Measurements from ENCODE around the gene AEBP2. TPM values are rescaled to one million over a fixed set of nuclear protein-coding genes. Genes with fewer than 3 reads are reported as not detected.

AEBP2 gene
- total and polyA plus RNA-seq, 2 of the 8 experiments (the other 6 are each of a cell fraction or from before 2014, with no cell fraction given) = 13.6 to 61.4 TPM

DNA sequence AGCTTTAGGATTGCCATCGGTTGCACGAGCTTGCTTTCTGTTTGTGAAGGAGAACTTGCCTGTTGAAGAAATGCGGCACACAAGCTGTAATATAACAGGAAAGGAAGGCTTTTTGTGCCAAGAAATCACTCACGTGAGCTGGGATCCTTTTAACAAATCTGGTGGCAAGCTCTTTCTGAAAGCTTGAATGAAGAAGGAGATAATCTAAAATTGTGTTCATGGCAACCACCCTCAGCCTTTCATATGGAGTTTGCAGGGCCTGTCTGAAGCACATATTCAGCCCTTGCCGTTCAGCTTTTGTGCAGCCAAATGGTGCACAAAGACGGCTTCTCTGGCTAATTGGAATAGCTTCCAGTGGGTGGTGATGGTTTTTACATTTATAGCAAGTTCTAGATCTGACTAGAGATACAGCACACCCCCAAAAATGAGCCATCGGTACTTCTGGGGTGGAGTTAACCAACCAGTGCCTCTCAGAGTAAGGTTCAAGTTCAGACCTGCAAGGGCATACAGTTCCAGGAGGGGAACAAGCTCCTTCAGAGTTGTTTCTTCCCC lies 107.4 kb downstream of the AEBP2 start:
- H3K79me2 ChIP-seq (ENCODE audit: control insufficient read depth in 1 of 2, insufficient read depth in 2 of 2, low read length in 2 of 2) = no peaks in the 10 kb centered on the region
- H2BK120ac ChIP-seq (replicated peaks; ENCODE audit: low read depth, low read length) = no peak overlapping the region
- no peak overlapping the region for H4K8ac ChIP-seq (ENCODE audit: extremely low read depth, insufficient read depth, low read length)
- no peak overlapping the region for H3K4me2 ChIP-seq (ENCODE audit: insufficient read depth in 1 of 2, low read depth in 2 of 2, low read length in 2 of 2)
- POLR2A ChIA-PET (ENCODE audit: partially characterized antibody) = interaction anchor here (0.8 to 1.7 kb wide), 4 partner anchors 10 to 165 kb away, joined by 3 to 8 read pairs (median 5); no protein-coding TSS in a partner anchor
- 86% methylated on average over 7 of the region's 7 CpGs; no CpG with 5 or more reads in 1 of the 2 experiments for WGBS, 2 experiments (ENCODE audit: extremely low coverage in 1 of 2, insufficient coverage in 1 of 2, insufficient read length in 1 of 2, insufficient replicate concordance in 2 of 2, low coverage in 1 of 2, low lambda C conversion rate in 2 of 2, missing lambda C conversion rate in 1 of 2)
- no peaks in the 10 kb centered on the region; a peak in 1 of 8 replicates for H3K36me3 ChIP-seq (ENCODE audit: control insufficient read depth in 2 of 4, insufficient read depth in 4 of 4, low read length in 3 of 4)
- H3K4ac ChIP-seq (replicated peaks; ENCODE audit: insufficient read length, low read depth, low read length) = no peak overlapping the region
- no peak overlapping the region for H3K18ac ChIP-seq (ENCODE audit: extremely low read depth, low read length)
- H4K91ac ChIP-seq (replicated peaks; ENCODE audit: insufficient read length, low read length) = no peak overlapping the region
- H3K4me1 ChIP-seq (replicated peaks in 1 of 4; ENCODE audit: control insufficient read depth in 3 of 4, insufficient read depth in 4 of 4, low read length in 3 of 4) = no peaks in the 10 kb centered on the region
- H3K14ac ChIP-seq (ENCODE audit: insufficient read length) = no peak overlapping the region
- no peak overlapping the region for H3K56ac ChIP-seq (replicated peaks; ENCODE audit: insufficient read length, low read depth, low read length)
- H3K27me3 ChIP-seq (replicated peaks in 1 of 4; ENCODE audit: control insufficient read depth in 3 of 4, extremely low read depth in 1 of 4, insufficient read depth in 3 of 4, low read length in 3 of 4) = no peaks in the 10 kb centered on the region
- no peak overlapping the region for H3K23ac ChIP-seq (ENCODE audit: insufficient read length)
- DNase-seq (ENCODE audit: low read depth in 1 of 2, low spot score in 2 of 2) = no peak
- no peak overlapping the region for H2BK20ac ChIP-seq (ENCODE audit: low read length)
- no peaks in the 10 kb centered on the region for H3K23me2 ChIP-seq (ENCODE audit: low read depth, low read length)
- no peak overlapping the region for H2AK5ac ChIP-seq (ENCODE audit: low read depth, low read length)
- H3K9me3 ChIP-seq (ENCODE audit: insufficient read depth in 2 of 2, low read depth in 1 of 2, low read length in 1 of 2) = no peaks in the 10 kb centered on the region
- H3K79me1 ChIP-seq (ENCODE audit: low read depth, low read length) = no peaks in the 10 kb centered on the region
- H3K9ac ChIP-seq (replicated peaks in 1 of 4; ENCODE audit: extremely low read depth in 1 of 4, low read depth in 3 of 4, low read length in 3 of 4) = no peak overlapping the region
- H4K20me1 ChIP-seq (replicated peaks in 1 of 2; ENCODE audit: control insufficient read depth in 1 of 2, insufficient read depth in 2 of 2, low read length in 2 of 2) = no peaks in the 10 kb centered on the region
- H2AFZ ChIP-seq (ENCODE audit: low read length) = no peak overlapping the region
- no peak overlapping the region for H3K27ac ChIP-seq (ENCODE audit: low read depth, low read length)
- no peak overlapping the region for H2BK15ac ChIP-seq (ENCODE audit: low read length)
- FAIRE-seq = no peak
- no peak overlapping the region for H2BK12ac ChIP-seq (ENCODE audit: low read depth, low read length)
- no peak overlapping the region for H4K5ac ChIP-seq (ENCODE audit: insufficient read length, low read depth, low read length)
- TF ChIP-seq POLR2A (IDR thresholded peaks at IDR 0.05; ENCODE audit: control extremely low read depth in 1 of 2, low read depth in 2 of 2, low read length in 2 of 2) = no peak
- no peak for TF ChIP-seq GTF2F1 (IDR thresholded peaks at IDR 0.05; ENCODE audit: borderline replicate concordance, low read depth, low read length)
- TF ChIP-seq, protein P1, sequence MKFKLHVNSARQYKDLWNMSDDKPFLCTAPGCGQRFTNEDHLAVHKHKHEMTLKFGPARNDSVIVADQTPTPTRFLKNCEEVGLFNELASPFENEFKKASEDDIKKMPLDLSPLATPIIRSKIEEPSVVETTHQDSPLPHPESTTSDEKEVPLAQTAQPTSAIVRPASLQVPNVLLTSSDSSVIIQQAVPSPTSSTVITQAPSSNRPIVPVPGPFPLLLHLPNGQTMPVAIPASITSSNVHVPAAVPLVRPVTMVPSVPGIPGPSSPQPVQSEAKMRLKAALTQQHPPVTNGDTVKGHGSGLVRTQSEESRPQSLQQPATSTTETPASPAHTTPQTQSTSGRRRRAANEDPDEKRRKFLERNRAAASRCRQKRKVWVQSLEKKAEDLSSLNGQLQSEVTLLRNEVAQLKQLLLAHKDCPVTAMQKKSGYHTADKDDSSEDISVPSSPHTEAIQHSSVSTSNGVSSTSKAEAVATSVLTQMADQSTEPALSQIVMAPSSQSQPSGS (IDR thresholded peaks at IDR 0.05; ENCODE audit: low read length) = no peak
- TF ChIP-seq RAD21 (IDR thresholded peaks at IDR 0.05 in 1 of 2, conservative IDR thresholded peaks at IDR 0.05 in 1 of 2; ENCODE audit: low read depth in 2 of 2, low read length in 2 of 2) = no peak
- no peak for TF ChIP-seq YY1 (IDR thresholded peaks at IDR 0.05; ENCODE audit: low read depth, low read length)
- no peak for TF ChIP-seq RNF2 (IDR thresholded peaks at IDR 0.05; ENCODE audit: borderline replicate concordance, low read depth, low read length, missing control alignments, poor library complexity, severe bottlenecking)
- no peak for TF ChIP-seq HDAC2 (IDR thresholded peaks at IDR 0.05; ENCODE audit: borderline replicate concordance in 1 of 2, low read depth in 2 of 2, low read length in 2 of 2)
- no peak overlapping the region for H2BK5ac ChIP-seq (ENCODE audit: low read depth, low read length)
- H3K4me3 ChIP-seq (ENCODE audit: extremely low read depth in 1 of 4, insufficient read depth in 2 of 4, low read depth in 3 of 4, low read length in 4 of 4) = no peak overlapping the region
- CTCF ChIA-PET (ENCODE audit: partially characterized antibody) = interaction anchor here (0.7 to 1.8 kb wide), 4 partner anchors 9 to 478 kb away, joined by 3 to 5 read pairs (median 4); no protein-coding TSS in a partner anchor

All from H1 (cell line).